Skeletal muscle satellite cell (primary cell): Measurements from ENCODE around the gene NACA2.
"Not testable (repeated sequence)": the region's sequence is repeated elsewhere in the genome, so short reads cannot be mapped to it uniquely, and the experiment has no call there.

Source experiments
- H3K27me3 ChIP-seq: 2 replicates; pipeline ENCODE4 v1.7.0; 2013; ENCODE audit warnings: low read length; ENCODE audit not compliant: control insufficient read depth, insufficient read depth
- H3K36me3 ChIP-seq: 2 replicates; pipeline ENCODE4 v1.7.0; 2013; ENCODE audit warnings: mild to moderate bottlenecking, control low read depth, low read length; ENCODE audit not compliant: insufficient read depth
- H3K4me1 ChIP-seq: 2 replicates; pipeline ENCODE4 v1.7.0; 2013; ENCODE audit warnings: low read length; ENCODE audit not compliant: control insufficient read depth, insufficient read depth
- H3K4me2 ChIP-seq: 2 replicates; pipeline ENCODE4 v1.7.0; 2013; ENCODE audit warnings: mild to moderate bottlenecking, low read length
- H3K4me3 ChIP-seq: 2 replicates; pipeline ENCODE4 v1.7.0; 2013; ENCODE audit warnings: low read length
- H3K9ac ChIP-seq: 2 replicates; pipeline ENCODE4 v1.7.0; 2013; ENCODE audit warnings: mild to moderate bottlenecking, low read depth, low read length, moderate library complexity
- H3K9me3 ChIP-seq: replicated peaks from 2 replicates; pipeline ENCODE4 v1.7.0; 2013; ENCODE audit warnings: mild to moderate bottlenecking, control low read depth, low read length

The NACA2 gene

DNA sequence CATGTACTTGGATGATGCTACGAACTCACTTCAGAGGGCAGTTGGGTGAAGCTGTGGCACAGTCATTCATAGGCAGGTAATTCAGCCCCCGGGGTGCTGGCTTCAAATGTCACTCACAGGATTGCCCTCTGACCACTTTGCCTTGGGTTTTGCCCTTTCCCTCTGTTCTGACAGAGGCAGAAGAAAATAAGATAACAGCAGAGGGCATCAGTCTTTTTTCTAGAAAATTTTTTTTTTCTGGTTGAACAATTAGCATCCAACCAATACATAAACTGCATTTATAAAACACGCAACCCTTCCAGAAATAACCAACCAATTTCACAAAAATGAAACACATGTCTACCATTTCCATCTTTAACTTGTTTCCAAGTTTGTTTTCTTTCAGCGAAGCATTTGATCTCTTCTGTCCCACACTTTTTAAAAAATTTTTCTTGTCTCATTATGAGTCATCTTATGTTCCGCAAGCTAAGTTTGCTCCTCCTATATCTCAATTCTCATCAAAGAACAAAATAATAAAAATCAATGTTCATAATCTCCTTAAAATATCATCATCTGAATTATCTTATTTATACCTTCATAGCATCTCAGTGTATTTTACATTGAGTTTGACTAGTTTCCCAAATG lies 15.6 kb downstream of the NACA2 start:
- Histone ChIP-seq H3K4me3 (no peak overlapping the region), H3K4me2 (peak overlapping the region; percentile 1), H3K4me1 (peaks cover 6% of the 10 kb centered on the region)

DNA sequence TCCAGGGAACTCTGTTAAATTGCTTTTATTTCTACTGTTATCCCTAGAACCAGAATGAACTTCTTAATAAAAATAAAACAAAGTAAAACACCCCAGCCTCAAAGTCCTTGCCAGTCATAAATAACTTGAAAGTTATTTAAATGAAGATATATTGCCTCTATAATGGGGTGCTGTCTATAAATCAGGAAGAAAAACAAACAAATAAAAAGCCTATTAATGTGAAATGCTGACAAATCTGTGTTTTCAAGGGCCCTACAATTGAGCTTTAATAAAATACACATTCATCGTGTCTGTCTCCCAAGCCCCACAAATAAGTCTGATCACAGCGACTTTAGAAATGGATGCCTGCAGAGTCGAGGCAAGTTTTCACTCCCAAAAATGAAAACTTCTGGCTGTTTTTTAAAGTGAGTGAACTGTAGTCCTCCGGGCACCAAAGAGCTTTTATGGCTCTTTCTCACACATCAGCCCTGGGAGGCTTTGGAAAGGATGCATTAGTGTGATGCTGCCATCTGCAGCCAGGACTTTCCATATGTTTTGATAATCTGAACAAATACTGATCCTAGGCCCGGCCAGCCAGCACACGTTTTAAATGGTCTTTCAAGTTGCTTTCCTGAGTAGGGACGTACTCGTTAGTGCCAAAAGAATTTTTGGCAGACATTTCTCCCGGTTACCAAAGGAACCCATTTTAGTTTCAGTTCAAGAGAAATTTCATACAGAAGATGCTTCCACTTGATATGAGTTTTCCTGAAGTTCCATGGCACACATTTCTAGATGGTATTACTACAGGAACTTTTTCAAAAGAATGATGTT lies 16.3 kb downstream of the NACA2 start:
- peaks cover 6% of the 10 kb centered on the region for H3K4me1 ChIP-seq
- no peak overlapping the region for H3K4me3 ChIP-seq
- H3K9ac ChIP-seq = no peak overlapping the region
- H3K27me3 ChIP-seq = no peaks in the 10 kb centered on the region
- H3K36me3 ChIP-seq = no peaks in the 10 kb centered on the region
- H3K4me2 ChIP-seq = peak overlapping the region; percentile 1
- no peaks in the 10 kb centered on the region for H3K9me3 ChIP-seq

More for the DNA sequence above, 15.6 kb downstream of the NACA2 start:
- H3K9me3 ChIP-seq = no peaks in the 10 kb centered on the region
- no peak overlapping the region for H3K9ac ChIP-seq
- no peaks in the 10 kb centered on the region for H3K27me3 ChIP-seq
- H3K36me3 ChIP-seq = no peaks in the 10 kb centered on the region

DNA sequence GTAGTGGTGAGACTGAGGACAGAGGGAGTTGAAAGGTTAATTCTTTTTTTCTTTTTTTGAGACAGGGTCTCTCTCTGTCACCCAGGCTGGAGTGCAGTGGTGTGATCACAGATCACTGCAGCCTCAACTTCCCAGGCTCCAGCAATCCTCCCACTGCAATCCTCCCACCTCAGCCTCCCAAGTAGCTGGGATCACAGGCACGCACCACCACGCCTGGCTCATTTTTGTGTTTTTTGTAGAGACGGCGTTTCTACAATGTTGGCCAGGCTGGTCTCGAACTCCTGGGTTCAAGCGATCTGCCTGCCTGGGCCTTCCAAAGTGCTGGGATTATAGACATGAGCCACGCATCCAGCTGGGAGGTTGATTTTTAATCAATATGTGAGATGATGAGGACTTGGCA lies 18.5 kb downstream of the NACA2 start:
- H3K9ac ChIP-seq, H3K9me3 ChIP-seq, H3K36me3 ChIP-seq, H3K4me1 ChIP-seq, H3K4me3 ChIP-seq, H3K27me3 ChIP-seq, H3K4me2 ChIP-seq: not testable (repeated sequence)

DNA sequence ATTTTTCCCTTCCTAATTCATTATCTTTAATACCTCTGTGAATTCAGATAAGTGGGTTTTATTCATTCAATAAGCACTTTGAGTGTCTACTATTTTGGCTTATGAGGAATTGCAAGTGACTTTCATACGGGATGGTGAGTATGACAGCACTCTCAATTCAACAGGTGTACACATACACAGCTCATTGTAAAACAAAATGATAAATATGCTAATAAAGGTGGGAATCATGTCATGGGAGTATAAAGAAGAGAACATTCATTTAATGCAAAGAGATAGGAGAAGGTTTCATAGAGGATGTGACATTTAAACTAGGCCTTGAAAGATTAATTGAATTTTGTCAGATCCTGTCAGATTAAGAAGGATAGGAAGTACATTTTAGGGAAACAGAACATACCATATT lies 19.4 kb downstream of the NACA2 start:
- Histone ChIP-seq H3K4me3 (no peak overlapping the region), H3K4me2 (no peak overlapping the region), H3K27me3 (no peaks in the 10 kb centered on the region), H3K9ac (no peak overlapping the region), H3K36me3 (no peaks in the 10 kb centered on the region), H3K4me1 (peaks cover 6% of the 10 kb centered on the region), H3K9me3 (no peaks in the 10 kb centered on the region)

DNA sequence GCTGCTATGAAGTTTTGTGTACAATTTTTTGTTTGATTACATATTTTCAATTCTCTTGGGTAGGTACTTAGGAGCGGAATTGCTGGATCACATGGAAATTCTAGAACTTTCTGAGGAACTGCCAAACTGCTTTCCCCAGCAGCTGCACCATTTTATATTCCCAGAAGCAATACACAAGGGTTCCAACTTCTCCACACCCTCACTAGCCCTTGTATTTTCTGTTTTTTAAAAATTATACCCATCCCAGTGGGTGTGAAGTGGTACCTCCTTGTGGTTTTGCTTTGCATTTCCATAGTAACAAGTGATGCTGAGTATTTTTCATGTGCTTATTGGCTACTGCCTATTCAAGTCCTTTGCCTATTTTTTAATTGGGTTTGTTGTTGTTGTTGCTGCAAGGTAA lies 20.9 kb downstream of the NACA2 start:
- Histone ChIP-seq H3K4me3 (no peak overlapping the region), H3K36me3 (no peaks in the 10 kb centered on the region), H3K9me3 (no peaks in the 10 kb centered on the region), H3K9ac (no peak overlapping the region), H3K4me2 (no peak overlapping the region), H3K4me1 (peaks cover 2% of the 10 kb centered on the region), H3K27me3 (peaks cover 2% of the 10 kb centered on the region)

DNA sequence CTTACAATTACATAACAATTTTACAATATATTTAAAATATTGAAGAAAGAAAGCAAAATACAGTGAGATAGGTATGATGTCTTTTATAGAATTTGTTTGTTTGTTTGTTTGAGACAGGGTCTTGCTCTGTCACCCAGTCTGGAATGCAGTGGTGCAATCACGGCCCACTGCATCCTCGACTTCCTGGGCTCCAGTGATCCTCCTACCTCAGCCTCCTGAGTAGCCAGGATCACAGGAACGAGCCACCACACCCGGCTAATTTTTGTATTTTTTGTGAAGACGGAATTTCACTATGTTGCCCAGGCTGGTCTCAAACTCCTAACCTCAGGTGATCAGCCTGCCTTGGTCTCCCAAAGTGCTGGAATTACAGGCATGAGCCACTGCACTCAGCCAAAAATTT lies 21.5 kb downstream of the NACA2 start:
- H3K4me2 ChIP-seq, H3K9ac ChIP-seq, H3K27me3 ChIP-seq, H3K36me3 ChIP-seq, H3K4me3 ChIP-seq, H3K9me3 ChIP-seq, H3K4me1 ChIP-seq: not testable (repeated sequence)

DNA sequence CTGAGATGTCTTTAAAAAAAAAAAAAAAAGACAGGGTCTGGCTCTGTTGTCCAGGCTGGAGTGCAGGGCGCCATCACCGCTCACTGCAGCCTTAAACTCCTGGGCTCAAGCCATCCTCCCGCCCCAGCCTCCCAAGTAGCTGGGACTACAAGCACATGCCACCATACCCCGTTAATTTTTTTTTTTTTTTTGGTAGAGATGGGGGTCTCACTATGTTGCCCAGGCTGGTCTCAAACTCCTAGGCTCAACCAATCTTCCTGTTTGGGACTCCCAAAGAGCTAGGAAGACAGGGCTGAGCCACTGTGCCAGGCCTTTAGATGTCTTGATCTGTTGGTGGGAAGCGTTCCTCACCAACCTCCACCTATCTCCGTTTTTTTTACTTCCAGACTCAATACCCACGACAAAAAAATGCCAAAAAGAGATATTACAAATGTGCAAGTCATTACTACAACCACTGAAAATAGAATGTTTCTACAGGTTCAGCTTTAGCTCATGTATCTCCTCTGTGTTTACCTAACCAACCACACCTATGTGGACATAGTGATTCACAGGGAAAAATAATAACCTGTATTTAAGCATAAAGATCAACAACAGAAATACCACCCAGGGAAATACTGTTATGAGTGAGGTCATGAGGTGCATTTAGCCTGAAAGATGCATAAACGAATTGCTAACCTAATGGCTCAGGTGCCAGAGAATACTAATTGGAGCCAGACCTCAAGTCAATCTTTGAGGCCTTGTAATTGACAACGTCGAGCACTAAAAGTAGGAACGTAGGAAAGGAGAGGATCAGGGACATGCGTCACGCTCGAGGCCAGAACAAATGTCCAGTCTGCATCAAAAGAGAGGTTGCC lies 22.6 kb downstream of the NACA2 start:
- H3K4me1 ChIP-seq = no peaks in the 10 kb centered on the region
- H3K36me3 ChIP-seq = no peaks in the 10 kb centered on the region
- H3K27me3 ChIP-seq = peaks cover 4% of the 10 kb centered on the region
- H3K4me3 ChIP-seq = no peak overlapping the region
- H3K9ac ChIP-seq = no peak overlapping the region
- H3K4me2 ChIP-seq = no peak overlapping the region
- H3K9me3 ChIP-seq = no peaks in the 10 kb centered on the region

DNA sequence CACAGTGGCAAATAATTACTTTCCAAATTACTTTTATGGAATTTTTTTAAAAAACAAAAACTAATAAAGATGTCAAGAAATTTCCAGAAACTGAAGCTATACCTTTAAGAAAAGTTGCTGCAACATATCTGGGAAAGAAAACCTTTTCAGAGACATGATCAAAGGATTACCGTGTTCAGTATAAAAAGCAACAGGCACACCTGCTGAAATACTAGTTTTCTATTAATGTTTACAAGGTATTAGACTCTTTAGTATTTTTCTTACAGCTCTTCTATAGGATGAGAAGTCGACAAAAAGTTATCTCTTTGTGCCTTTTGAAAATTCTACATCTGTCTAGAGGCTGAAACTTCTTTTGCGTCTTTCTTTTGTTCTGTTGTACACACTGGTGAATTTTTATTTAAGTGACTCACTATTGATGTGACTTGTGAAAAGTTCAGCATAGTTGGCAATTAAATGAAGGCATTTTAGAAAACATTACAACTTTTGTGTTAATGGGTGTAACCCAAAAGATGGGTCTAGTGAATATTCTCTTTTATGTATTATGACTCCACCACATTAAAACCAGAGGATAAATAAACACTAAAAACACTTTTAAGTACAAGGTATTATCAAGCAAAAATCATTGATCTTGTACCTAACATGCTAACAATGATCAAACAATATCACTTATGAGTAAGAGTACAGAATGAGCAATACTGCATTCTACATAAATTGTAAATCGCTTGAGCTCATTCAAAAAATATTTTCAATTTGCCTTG lies 23.8 kb downstream of the NACA2 start:
- no peaks in the 10 kb centered on the region for H3K9me3 ChIP-seq
- H3K9ac ChIP-seq = no peak overlapping the region
- no peaks in the 10 kb centered on the region for H3K36me3 ChIP-seq
- no peak overlapping the region for H3K4me2 ChIP-seq
- no peaks in the 10 kb centered on the region for H3K4me1 ChIP-seq
- peaks cover 8% of the 10 kb centered on the region for H3K27me3 ChIP-seq
- no peak overlapping the region for H3K4me3 ChIP-seq

DNA sequence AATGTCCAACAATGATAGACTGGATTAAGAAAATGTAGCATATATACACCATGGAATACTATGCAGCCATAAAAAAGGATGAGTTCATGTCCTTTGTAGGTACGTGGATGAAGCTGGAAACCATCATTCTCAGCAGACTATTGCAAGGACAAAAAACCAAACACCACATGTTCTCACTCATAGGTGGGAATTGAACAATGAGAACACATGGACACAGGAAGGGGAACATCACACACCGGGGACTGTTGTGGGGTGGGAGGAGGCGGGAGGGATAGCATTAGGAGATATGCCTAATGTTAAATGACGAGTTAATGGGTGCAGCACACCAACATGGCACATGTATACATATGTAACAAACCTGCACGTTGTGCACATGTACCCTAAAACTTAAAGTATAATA lies 24.6 kb downstream of the NACA2 start:
- H3K4me1 ChIP-seq, H3K9me3 ChIP-seq, H3K9ac ChIP-seq, H3K4me3 ChIP-seq, H3K4me2 ChIP-seq, H3K36me3 ChIP-seq: not testable (repeated sequence)
- peaks cover 16% of the 10 kb centered on the region for H3K27me3 ChIP-seq

DNA sequence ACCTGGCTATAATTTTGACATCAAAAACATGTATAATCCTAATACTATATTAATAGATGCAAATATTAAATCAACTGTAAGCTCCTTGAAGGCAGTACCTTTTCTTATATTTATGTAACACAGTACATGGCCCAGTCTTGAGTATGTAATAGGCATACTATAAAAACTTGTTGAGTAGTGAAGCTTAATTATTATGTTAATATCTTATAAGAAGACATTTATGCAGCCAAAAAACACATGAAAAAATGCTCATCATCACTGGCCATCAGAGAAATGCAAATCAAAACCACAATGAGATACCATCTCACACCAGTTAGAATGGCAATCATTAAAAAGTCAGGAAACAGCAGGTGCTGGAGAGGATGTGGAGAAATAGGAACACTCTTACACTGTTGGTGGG lies 25.2 kb downstream of the NACA2 start:
- H3K9me3 ChIP-seq, H3K4me2 ChIP-seq, H3K9ac ChIP-seq, H3K36me3 ChIP-seq, H3K4me3 ChIP-seq, H3K4me1 ChIP-seq: not testable (repeated sequence)
- H3K27me3 ChIP-seq = peaks cover 21% of the 10 kb centered on the region

DNA sequence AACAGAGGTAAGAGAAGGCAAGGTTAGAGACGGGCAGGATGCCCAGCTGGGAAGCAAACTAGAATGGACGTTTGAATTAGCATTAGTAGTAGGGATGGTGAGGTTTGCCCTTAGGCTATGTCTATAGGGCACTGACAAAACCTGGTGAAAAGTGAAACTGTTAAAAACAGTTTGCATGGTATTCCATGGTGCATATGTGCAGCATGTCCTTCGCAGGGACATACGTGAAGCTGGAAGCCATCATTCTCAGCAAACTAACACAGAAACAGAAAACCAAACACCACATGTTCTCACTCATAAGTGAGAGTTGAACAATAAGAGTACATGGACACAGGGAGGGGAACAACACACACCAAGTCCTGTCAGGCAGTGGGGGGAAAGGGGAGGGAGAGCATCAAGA lies 25.8 kb downstream of the NACA2 start:
- Histone ChIP-seq H3K9ac (no peak overlapping the region), H3K27me3 (peaks cover 21% of the 10 kb centered on the region), H3K9me3 (no peaks in the 10 kb centered on the region), H3K4me1 (no peaks in the 10 kb centered on the region), H3K4me3 (no peak overlapping the region), H3K4me2 (no peak overlapping the region), H3K36me3 (no peaks in the 10 kb centered on the region)
